ENCODE measurements around the gene BEND7.
"Not testable (repeated sequence)": the region's sequence is repeated elsewhere in the genome, so short reads cannot be mapped to it uniquely, and the experiment has no call there.

BEND7 gene

DNA sequence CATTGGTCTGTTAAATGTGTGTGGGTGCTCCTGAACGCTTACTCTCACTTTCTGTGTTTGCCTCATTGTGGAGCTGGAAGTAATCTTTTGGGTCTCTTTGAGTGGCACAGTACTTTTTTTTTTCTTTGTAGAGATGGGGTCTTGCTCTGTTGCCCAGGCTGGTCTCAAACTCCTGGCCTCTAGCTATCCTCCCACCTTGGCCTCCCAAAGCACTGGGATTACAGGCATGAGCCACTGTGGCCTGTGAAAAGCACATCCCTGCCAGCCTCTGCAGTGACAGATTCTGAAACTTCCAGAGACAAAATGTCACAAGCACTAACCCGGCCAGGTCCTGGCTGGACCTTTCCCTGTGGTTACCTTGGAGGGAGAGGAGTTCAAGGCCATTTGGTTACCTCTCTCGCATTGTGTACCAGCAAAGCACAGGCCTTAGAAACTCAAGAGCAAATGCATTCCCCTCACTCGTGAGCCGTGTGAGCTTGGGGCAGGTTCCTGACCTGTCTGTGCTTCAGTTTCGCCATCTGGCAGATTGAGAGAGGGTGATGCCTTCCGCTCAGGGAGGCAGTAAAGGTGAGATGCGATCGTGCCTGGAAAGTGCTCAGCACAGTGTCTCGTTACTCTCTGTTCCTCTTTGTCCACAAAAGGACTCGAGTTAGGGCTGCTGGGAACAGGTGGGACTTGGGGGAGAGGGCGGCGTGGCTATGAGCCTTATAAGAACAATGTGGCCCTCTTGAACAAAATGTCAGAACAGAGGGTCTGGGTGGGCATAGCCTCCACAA is 108.1 kb downstream of the BEND7 start:
- DNase-seq (ENCODE audit: low spot score), result no peak

GRCh38 chr10:13417459-13418126 is 111.2 kb downstream of the BEND7 start:
- DNase-seq (ENCODE audit: low spot score), result peak; percentile 69

DNA sequence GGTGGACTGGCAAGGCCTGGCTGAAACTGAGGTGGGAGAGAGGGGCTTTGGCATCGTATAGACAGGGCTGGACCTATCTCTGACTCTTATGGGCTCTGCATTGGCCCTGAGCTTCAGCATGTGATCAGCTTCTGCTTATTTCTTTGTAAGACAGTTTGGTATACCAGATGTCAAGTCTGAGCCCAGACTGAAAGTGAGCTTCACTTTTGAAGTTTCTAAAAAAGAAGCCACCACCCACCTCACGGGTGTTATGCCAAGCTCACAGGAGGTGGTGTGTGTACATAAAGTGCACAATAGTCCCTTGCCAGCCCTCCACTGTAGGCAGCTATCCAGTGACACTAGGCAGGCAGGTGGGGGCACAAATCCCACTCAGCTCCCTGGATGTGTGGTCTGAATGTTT is 112.1 kb downstream of the BEND7 start:
- DNase-seq (ENCODE audit: low spot score), result no peak

GRCh38 chr10:13414855-13415254 is 114.0 kb downstream of the BEND7 start:
- DNase-seq (ENCODE audit: low spot score), result peak; percentile 36

DNA sequence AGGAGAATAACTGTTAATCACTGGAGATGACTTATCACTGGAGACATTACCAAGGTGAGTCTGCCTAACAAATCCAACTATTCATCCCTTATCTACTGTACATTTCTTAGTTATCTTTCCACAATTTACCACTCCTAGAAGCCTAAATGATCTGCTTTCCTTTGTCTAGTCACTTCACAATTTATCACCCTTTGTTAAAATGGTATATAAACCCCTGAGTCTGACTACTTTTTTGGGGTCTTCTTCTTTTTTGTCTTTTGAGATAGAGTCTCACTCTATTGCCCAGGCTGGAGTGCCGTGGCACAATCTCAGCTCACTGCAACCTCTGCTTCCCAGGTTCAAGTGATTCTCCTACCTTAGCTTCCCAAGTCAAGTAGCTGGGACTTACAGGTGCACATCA is 114.7 kb downstream of the BEND7 start:
- DNase-seq (ENCODE audit: low spot score), result no peak

GRCh38 chr10:13412894-13413293 is 115.9 kb downstream of the BEND7 start:
- no peak for DNase-seq (ENCODE audit: low spot score)

DNA sequence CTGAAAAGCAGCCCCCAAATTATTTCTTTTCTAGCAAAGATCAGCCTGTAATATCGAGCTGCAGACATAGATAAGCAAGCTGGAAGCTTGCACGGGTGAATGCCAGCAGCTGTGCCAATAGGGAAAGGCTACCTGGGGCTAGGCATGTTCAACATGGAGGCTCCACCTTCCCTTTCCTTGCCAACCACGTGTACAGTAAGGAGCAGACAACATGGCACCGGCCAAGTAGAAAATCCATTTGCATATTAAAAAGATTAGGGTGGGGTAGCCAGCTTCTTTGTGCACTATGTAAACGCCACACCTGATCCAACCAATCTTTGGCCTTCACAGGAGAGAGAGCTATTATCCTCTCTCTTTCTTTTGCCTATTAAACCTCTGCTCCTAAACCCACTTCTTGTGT is 124.0 kb downstream of the BEND7 start:
- no peak for DNase-seq (ENCODE audit: low spot score)

DNA sequence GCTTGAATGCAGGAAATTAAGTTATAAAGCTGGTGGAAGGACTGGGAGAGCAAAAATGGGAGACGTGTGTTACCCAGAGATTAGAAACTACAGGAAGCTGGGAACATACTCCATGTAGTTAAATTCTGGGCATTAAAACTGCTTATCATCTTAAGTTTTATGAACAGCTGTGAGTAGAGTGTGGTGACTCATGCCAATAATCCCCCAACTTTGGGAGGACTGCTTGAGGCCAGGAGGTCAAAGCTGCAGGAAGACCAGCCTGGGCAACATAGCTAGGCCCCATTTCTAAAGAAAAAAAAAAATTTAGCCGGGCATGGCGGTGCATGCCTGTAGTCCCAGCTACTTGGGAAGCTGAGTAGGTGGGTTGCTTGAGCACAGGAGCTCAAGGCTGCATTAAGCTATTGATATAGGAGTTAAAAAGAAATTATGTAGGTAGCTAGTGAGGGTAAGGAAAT is 124.5 kb downstream of the BEND7 start:
- no peak for DNase-seq (ENCODE audit: low spot score)

DNA sequence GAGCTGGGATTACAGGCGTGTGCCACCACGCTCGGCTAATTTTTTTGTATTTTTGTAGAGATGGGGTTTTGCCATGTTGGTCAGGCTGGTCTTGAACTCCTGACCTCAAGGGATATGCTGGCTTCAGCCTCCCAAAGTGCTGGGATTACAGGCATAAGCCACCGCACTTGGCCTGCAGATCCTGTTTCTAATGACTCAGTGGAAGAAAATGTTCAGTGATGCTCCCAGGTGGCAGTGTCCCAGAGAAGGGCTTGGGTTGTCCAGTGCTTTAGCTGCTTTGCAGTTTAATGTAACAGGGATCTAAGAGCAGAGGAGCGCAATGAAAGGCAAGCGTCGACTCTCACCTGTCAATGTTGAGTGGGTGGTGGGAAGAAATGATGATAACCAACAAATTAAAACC is 125.4 kb downstream of the BEND7 start:
- not testable (repeated sequence) for DNase-seq (ENCODE audit: low spot score)

- no peak for DNase-seq (ENCODE audit: low spot score)
These were observed 126.8 kb downstream of the BEND7 start for GRCh38 chr10:13402021-13402420.

DNA sequence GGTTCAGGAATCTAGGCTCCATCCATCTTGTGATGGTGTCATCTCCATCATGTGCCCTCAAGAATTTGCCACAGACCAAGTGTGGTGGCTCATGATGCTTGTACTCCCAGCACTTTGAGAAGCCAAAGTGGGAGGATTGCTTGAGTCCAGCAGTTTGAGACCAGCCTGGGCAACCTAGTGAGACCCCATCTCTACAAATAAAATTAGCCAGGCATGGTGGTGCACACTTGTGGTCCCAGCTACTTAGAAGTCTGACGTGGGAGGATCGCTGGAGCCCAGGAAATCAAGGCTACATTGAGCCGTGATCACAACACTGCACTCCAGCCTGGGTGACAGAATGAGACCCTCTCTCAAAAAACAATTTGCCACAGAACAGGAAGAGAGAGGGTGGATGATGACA is 127.7 kb downstream of the BEND7 start:
- no peak for DNase-seq (ENCODE audit: low spot score)

GRCh38 chr10:13400196-13400965 is 128.4 kb downstream of the BEND7 start:
- no peak for DNase-seq (ENCODE audit: low spot score)

DNA sequence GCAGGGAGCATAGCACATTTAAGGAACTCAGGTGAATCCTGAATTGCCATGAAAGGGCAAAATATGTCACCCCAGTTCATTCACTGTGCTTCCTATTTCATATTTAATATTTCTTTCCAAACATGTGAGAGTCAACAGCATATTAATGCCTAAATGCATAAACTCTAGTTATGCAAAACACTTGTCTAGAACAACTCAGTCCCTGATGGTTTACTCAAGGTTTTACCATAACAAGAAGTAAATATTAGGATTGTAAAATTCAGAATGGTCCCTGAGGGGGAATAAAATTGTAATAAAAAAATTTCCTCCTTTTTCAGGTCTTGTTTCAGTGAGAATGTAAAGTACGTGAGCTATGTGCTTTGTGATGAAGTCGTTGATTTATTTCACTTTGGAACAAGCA is 129.1 kb downstream of the BEND7 start:
- DNase-seq (ENCODE audit: low spot score), result no peak

DNA sequence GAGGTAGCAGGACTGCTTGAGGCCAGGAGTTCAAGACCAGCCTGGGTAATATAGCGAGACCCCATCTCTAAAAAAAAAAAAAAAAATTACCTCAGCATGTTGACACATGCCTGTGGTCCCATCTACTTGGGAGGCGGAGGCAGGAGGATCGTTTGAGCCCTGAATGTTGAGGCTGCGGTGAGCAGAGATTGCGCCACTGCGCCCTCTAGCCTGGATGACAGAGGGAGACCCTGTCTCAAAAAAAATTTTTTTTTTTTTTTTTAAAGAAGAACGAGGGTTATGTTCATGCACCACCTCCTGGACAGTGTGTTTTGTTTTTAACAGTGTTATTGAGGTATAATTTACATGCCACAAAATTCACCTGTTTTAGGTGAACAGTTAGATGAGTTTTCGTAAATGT is 129.6 kb downstream of the BEND7 start:
- no peak for DNase-seq (ENCODE audit: low spot score)

DNA sequence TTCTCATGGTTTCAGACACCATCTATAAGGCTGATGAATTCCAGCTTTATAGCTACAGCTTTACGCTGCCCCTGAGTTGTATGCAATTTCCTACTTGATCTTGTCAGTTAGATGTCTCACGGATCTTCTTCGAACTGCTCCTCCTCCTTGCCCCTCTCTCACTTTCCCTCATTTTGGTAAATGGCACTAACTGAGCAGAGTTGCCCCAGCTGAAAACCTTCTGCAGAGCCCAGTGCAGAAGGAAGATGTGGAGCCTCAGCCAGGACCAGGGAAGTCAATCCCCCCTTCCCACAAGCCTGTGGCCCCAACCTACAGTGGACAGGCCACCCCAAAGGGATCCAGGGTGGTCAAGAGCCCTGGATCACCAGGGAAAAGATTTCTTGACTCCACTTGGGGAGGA is 131.8 kb downstream of the BEND7 start:
- no peak for DNase-seq (ENCODE audit: low spot score)

GRCh38 chr10:13396369-13396768 is 132.4 kb downstream of the BEND7 start:
- no peak for DNase-seq (ENCODE audit: low spot score)

DNA sequence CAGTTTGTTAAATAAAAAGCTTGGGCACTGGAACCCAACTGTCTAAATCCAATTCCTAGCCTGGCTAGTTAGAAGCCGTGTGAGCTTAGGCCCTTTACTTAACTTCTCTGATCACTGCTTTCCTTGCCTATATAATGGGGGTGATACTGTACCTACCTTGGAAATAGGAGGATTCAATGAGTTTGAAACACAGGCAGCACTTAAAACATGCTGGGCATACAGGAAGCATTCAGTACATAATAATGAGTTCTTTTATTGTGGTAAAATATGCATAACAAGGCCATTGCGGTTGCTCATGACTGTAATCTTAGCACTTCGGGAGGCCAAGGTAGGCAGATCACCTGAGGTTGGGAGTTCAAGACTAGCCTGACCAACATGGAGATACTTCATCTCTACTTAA is 133.3 kb downstream of the BEND7 start:
- DNase-seq (ENCODE audit: low spot score), result no peak

- DNase-seq (ENCODE audit: low spot score), result no peak
These were observed 135.2 kb downstream of the BEND7 start for GRCh38 chr10:13393640-13394039.

DNA sequence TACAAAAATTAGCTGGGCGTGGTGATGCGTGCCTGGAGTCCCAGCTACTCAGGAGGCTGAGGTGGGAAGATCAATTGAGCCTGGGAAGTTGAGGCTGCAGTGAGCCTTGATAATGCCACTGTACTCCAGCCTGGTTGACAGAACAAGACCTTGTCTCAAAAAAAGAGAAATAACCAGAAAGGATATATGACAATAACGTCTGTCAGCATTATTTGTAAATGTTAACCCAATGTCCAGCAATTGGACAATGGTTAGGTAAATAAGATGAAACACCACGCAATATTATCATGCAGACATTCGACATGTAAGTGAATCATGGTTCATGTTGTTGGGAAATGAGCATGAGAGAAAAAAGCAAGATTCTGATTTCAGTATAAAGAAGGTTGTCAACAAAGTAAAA is 136.1 kb downstream of the BEND7 start:
- no peak for DNase-seq (ENCODE audit: low spot score)
